K562 (cell line): ENCODE results near the gene WWP2. TPM values are rescaled to one million over a fixed set of nuclear protein-coding genes. Genes with fewer than 3 reads are reported as not detected.

Experiments used
- CBFA2T2 ChIP-seq: fragments of 450-650 bp; conservative IDR thresholded peaks from 2 replicates; pipeline ENCODE4 v1.6.1; 2017; ENCODE audit warnings: mild to moderate bottlenecking
- ESRRB ChIP-seq: fragments of 250-450 bp; sonication (Bioruptor Pico); IDR thresholded peaks from 2 replicates; pipeline ENCODE4 v1.5.0; 2020; ENCODE audit warnings: mild to moderate bottlenecking, moderate library complexity, borderline replicate concordance
- FOXJ2 ChIP-seq: fragments of 200-800 bp; sonication (Bioruptor generic); IDR thresholded peaks from 2 replicates; pipeline ENCODE4 v1.6.1; 2016; ENCODE audit warnings: missing genetic modification characterization, missing compliant biosample characterization
- FOXK2 ChIP-seq, 2 experiments: fragments of 450-650 bp; IDR thresholded peaks in 1 of 2; conservative IDR thresholded peaks in 1 of 2; 2 replicates each; pipeline ENCODE4 v1.6.1; 2016; ENCODE audit warnings: low read depth in 2 of 2, mild to moderate bottlenecking in 1 of 2
- MTA1 ChIP-seq: fragments of 450-650 bp; IDR thresholded peaks from 2 replicates; pipeline ENCODE4 v1.6.1; 2017; ENCODE audit warnings: borderline replicate concordance
- NFIC ChIP-seq: fragments of 450-650 bp; IDR thresholded peaks from 2 replicates; pipeline ENCODE4 v1.6.1; 2017; ENCODE audit warnings: mild to moderate bottlenecking, inconsistent platforms
- NRF1 ChIP-seq, 2 experiments: fragments of 450-650 bp; IDR thresholded peaks in 1 of 2; conservative IDR thresholded peaks in 1 of 2; 2 replicates each; pipeline ENCODE4 v1.6.1; 2014; ENCODE audit warnings: mild to moderate bottlenecking in 2 of 2
- SAFB2 ChIP-seq: fragments of 200-400 bp; formaldehyde crosslinking; IDR thresholded peaks from 2 replicates; pipeline ENCODE4 v1.6.1; 2018; ENCODE audit warnings: borderline replicate concordance, low read length, low read depth, moderate library complexity; ENCODE audit not compliant: severe bottlenecking
- TAF1 ChIP-seq: IDR thresholded peaks from 2 replicates; pipeline ENCODE4 v1.6.1; 2011; ENCODE audit warnings: mild to moderate bottlenecking, low read length, moderate library complexity; ENCODE audit not compliant: insufficient read depth, control insufficient read depth, severe bottlenecking; ENCODE audit errors: extremely low read depth
- TBL1XR1 ChIP-seq, 2 experiments: IDR thresholded peaks; 2 replicates each; pipeline ENCODE4 v1.6.1; 2012; ENCODE audit warnings: improper control_type of control experiment in 2 of 2, low read length in 2 of 2, mild to moderate bottlenecking in 1 of 2
- THRAP3 ChIP-seq: fragments of 450-650 bp; IDR thresholded peaks from 2 replicates; pipeline ENCODE4 v1.6.1; 2016; ENCODE audit warnings: mild to moderate bottlenecking, inconsistent platforms, borderline replicate concordance
- polyA plus RNA-seq, 8 experiments: library from polyadenylated mRNA; depleted of rRNA in 4 of 8; stranded (reverse) in 5 of 8; unstranded in 3 of 8; fragments of >200 nt; fragmentation: Nextera tagmentation in 2 of 8; fragmentation: Illumina TruSeq in 1 of 8; extraction: Ambion mirVana in 2 of 8; extraction: Trizol in 1 of 8; gene quantifications; 2 replicates each; pipeline versions ENCODE4 v1.2.1 to v1.2.3, GENCODE V29; 2011 to 2014; ENCODE audit warnings: inconsistent platforms in 1 of 8, missing spikeins in 1 of 8
- total RNA-seq, 7 experiments: library from RNA; depleted of rRNA in 6 of 7; stranded (reverse); fragments of >200 nt in 6 of 7; fragmentation: Illumina TruSeq in 2 of 7; extraction: Trizol in 2 of 7; gene quantifications; 2 replicates each; pipeline versions ENCODE4 v1.2.1 to v1.2.3, GENCODE V29; 2011 to 2021; ENCODE audit warnings: low replicate concordance in 1 of 7
- TF ChIP-seq, protein P1 (sequence below), 2 experiments: fragments of 450-650 bp; conservative IDR thresholded peaks; 2 replicates each; pipeline ENCODE4 v1.6.1; 2017; ENCODE audit warnings: mild to moderate bottlenecking in 2 of 2, moderate library complexity in 2 of 2
- TF ChIP-seq, protein P2 (sequence below): fragments of 200-800 bp; sonication (Bioruptor generic); IDR thresholded peaks from 2 replicates; pipeline ENCODE4 v1.6.1; 2016; ENCODE audit warnings: missing genetic modification characterization, missing compliant biosample characterization
- TF ChIP-seq, protein P3 (sequence below): fragments of 250-450 bp; sonication (Bioruptor Pico); IDR thresholded peaks from 2 replicates; pipeline ENCODE4 v1.8.0; 2022; ENCODE audit warnings: inconsistent platforms, mild to moderate bottlenecking, moderate library complexity, borderline replicate concordance
- TF ChIP-seq, protein P4 (sequence below): fragments of 250-450 bp; sonication (Bioruptor Pico); IDR thresholded peaks from 2 replicates; pipeline ENCODE4 v1.8.0; 2022; ENCODE audit warnings: moderate library complexity, mild to moderate bottlenecking, inconsistent platforms
- TF ChIP-seq, protein P5 (sequence below): sonication (generic); IDR thresholded peaks from 2 replicates; pipeline ENCODE4 v1.6.1; 2016

Gene WWP2
- total and polyA plus RNA-seq, 9 of the 15 experiments (the other 6 are each of a cell fraction or from before 2014, with no cell fraction given) = 1.9 to 34.4 (median 14.6) TPM

DNA sequence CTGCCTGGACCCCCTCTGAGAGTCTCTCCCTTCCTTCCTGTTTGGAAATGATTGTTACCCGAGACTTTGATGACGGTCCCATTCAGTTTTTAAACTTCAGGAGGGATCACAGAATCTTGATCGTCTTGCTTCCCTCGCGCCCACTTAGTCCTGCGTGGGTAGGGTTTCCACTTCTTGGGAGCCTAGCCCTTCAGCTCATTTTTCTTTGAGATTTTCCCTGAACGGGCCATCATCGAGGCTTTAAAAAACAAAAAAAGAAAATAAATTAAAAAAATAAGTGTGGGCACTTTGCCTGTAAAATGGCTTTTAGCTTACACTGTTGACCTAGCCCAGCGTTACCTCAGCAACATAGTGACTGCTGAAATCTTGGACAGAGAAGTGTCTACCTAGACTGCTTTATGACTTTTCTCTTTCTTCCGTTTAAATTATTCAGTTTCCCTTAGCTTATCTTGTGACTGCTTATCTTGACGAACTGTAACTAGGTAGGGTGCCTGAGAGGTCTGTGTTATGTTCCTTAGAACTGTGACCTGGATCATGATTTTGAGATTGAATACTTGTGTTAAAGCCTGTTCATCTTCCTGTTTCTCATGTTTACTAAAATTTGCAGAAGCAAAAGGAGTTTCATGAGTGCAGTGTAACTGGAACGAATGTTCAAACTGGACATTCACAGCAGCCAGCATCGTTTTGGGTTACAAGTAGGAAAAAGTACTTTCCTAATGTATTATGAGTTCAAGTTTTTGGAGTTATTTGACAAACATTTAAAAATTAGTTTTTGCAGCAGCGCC lies 874 bp downstream of the WWP2 start (continued):
- TF ChIP-seq, protein P1, sequence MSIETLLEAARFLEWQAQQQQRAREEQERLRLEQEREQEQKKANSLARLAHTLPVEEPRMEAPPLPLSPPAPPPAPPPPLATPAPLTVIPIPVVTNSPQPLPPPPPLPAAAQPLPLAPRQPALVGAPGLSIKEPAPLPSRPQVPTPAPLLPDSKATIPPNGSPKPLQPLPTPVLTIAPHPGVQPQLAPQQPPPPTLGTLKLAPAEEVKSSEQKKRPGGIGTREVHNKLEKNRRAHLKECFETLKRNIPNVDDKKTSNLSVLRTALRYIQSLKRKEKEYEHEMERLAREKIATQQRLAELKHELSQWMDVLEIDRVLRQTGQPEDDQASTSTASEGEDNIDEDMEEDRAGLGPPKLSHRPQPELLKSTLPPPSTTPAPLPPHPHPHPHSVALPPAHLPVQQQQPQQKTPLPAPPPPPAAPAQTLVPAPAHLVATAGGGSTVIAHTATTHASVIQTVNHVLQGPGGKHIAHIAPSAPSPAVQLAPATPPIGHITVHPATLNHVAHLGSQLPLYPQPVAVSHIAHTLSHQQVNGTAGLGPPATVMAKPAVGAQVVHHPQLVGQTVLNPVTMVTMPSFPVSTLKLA (conservative IDR thresholded peaks at IDR 0.05) = peak; percentile 4 to 27; a peak in 1 of 4 replicates
- TF ChIP-seq FOXJ2 = peak; percentile 60; the same call in 1 of the 2 replicates
- TF ChIP-seq NFIC = 0 out of 2 replicates have a peak, but pooled peaks have one; percentile 5
- TF ChIP-seq, protein P2, sequence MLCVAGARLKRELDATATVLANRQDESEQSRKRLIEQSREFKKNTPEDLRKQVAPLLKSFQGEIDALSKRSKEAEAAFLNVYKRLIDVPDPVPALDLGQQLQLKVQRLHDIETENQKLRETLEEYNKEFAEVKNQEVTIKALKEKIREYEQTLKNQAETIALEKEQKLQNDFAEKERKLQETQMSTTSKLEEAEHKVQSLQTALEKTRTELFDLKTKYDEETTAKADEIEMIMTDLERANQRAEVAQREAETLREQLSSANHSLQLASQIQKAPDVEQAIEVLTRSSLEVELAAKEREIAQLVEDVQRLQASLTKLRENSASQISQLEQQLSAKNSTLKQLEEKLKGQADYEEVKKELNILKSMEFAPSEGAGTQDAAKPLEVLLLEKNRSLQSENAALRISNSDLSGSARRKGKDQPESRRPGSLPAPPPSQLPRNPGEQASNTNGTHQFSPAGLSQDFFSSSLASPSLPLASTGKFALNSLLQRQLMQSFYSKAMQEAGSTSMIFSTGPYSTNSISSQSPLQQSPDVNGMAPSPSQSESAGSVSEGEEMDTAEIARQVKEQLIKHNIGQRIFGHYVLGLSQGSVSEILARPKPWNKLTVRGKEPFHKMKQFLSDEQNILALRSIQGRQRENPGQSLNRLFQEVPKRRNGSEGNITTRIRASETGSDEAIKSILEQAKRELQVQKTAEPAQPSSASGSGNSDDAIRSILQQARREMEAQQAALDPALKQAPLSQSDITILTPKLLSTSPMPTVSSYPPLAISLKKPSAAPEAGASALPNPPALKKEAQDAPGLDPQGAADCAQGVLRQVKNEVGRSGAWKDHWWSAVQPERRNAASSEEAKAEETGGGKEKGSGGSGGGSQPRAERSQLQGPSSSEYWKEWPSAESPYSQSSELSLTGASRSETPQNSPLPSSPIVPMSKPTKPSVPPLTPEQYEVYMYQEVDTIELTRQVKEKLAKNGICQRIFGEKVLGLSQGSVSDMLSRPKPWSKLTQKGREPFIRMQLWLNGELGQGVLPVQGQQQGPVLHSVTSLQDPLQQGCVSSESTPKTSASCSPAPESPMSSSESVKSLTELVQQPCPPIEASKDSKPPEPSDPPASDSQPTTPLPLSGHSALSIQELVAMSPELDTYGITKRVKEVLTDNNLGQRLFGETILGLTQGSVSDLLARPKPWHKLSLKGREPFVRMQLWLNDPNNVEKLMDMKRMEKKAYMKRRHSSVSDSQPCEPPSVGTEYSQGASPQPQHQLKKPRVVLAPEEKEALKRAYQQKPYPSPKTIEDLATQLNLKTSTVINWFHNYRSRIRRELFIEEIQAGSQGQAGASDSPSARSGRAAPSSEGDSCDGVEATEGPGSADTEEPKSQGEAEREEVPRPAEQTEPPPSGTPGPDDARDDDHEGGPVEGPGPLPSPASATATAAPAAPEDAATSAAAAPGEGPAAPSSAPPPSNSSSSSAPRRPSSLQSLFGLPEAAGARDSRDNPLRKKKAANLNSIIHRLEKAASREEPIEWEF (CRISPR knock-in tag) = 0 out of 2 replicates have a peak, but pooled peaks have one; percentile 40
- TF ChIP-seq MTA1 = no peak
- TF ChIP-seq, protein P3, sequence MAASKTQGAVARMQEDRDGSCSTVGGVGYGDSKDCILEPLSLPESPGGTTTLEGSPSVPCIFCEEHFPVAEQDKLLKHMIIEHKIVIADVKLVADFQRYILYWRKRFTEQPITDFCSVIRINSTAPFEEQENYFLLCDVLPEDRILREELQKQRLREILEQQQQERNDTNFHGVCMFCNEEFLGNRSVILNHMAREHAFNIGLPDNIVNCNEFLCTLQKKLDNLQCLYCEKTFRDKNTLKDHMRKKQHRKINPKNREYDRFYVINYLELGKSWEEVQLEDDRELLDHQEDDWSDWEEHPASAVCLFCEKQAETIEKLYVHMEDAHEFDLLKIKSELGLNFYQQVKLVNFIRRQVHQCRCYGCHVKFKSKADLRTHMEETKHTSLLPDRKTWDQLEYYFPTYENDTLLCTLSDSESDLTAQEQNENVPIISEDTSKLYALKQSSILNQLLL (CRISPR knock-in tag) = no peak
- no peak for TF ChIP-seq TBL1XR1 (IDR thresholded peaks at IDR 0.05; ENCODE audit: low read length in 2 of 2)
- no peak for TF ChIP-seq ESRRB (CRISPR knock-in tag)
- peak in 1 of 2 experiments; percentile 25; a peak in 2 of 4 replicates for TF ChIP-seq NRF1 (conservative IDR thresholded peaks at IDR 0.05 in 1 of 2, IDR thresholded peaks at IDR 0.05 in 1 of 2)
- TF ChIP-seq FOXK2 (conservative IDR thresholded peaks at IDR 0.05 in 1 of 2, IDR thresholded peaks at IDR 0.05 in 1 of 2; ENCODE audit: low read depth in 2 of 2) = peak; percentile 55 to 57; a peak in 1 of 4 replicates
- no peak for TF ChIP-seq TAF1
- TF ChIP-seq THRAP3 = no peak
- TF ChIP-seq, protein P4, sequence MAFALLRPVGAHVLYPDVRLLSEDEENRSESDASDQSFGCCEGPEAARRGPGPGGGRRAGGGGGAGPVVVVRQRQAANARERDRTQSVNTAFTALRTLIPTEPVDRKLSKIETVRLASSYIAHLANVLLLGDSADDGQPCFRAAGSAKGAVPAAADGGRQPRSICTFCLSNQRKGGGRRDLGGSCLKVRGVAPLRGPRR (CRISPR knock-in tag) = no peak
- TF ChIP-seq, protein P5, sequence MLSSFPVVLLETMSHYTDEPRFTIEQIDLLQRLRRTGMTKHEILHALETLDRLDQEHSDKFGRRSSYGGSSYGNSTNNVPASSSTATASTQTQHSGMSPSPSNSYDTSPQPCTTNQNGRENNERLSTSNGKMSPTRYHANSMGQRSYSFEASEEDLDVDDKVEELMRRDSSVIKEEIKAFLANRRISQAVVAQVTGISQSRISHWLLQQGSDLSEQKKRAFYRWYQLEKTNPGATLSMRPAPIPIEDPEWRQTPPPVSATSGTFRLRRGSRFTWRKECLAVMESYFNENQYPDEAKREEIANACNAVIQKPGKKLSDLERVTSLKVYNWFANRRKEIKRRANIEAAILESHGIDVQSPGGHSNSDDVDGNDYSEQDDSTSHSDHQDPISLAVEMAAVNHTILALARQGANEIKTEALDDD = peak; percentile 65
- no peak for TF ChIP-seq CBFA2T2
- TF ChIP-seq SAFB2 = no peak
